ENCODE results near the gene FRMD8. TPM values are rescaled to one million over a fixed set of nuclear protein-coding genes. Genes with fewer than 3 reads are reported as not detected.

Gene FRMD8
- total and polyA plus RNA-seq, 9 of the 15 experiments (the other 6 are each of a cell fraction or from before 2014, with no cell fraction given): 4.5 to 54.5 (median 15.8) TPM

GRCh38 chr11:65426839-65427690 is 40.6 kb downstream of the FRMD8 start (continued):
- TF ChIP-seq RREB1 (CRISPR knock-in tag; IDR thresholded peaks at IDR 0.05): no peak
- TF ChIP-seq KDM2B (CRISPR knock-in tag; IDR thresholded peaks at IDR 0.05): peak; percentile 45; the same call in 1 of the 2 replicates
- TF ChIP-seq XRCC5 (IDR thresholded peaks at IDR 0.05; ENCODE audit: low read depth, low read length): peak; percentile 55
- 0 out of 2 replicates have a peak, but pooled peaks have one; percentile 21 for TF ChIP-seq PHTF2 (CRISPR knock-in tag; IDR thresholded peaks at IDR 0.05)
- no peak for TF ChIP-seq ID3 (CRISPR knock-in tag; IDR thresholded peaks at IDR 0.05)
- peak; percentile 80; the same call in 1 of the 2 replicates for TF ChIP-seq ID3 (tag; IDR thresholded peaks at IDR 0.05)
- TF ChIP-seq POLR2G (IDR thresholded peaks at IDR 0.05; ENCODE audit: low read depth, low read length): peak; percentile 80
- no peak for TF ChIP-seq ZNF592 (IDR thresholded peaks at IDR 0.05)
- TF ChIP-seq SNIP1 (IDR thresholded peaks at IDR 0.05; ENCODE audit: low read depth): no peak
- TF ChIP-seq ZEB2 (IDR thresholded peaks at IDR 0.05): peak; percentile 80
- TF ChIP-seq NFE2 (IDR thresholded peaks at IDR 0.05; ENCODE audit: low read depth): peak; percentile 5; the same call in 1 of the 2 replicates
- peak; percentile 55; the same call in 1 of the 2 replicates for TF ChIP-seq SOX6 (IDR thresholded peaks at IDR 0.05)
- no peak for TF ChIP-seq SRSF3 (IDR thresholded peaks at IDR 0.05; ENCODE audit: insufficient read depth, low read length)
- TF ChIP-seq ZNF253 (CRISPR knock-in tag; conservative IDR thresholded peaks at IDR 0.05): peak; percentile 90
- TF ChIP-seq RUNX1 (IDR thresholded peaks at IDR 0.05; ENCODE audit: low read depth): peak; percentile 90
- TF ChIP-seq ESRRB (CRISPR knock-in tag; IDR thresholded peaks at IDR 0.05; ENCODE audit: borderline replicate concordance): peak; percentile 89
- no peak for TF ChIP-seq EP400 (IDR thresholded peaks at IDR 0.05)
- peak; percentile 49 for TF ChIP-seq HNRNPL (IDR thresholded peaks at IDR 0.05; ENCODE audit: low read depth, low read length)
- TF ChIP-seq MCM2 (IDR thresholded peaks at IDR 0.05; ENCODE audit: low read depth): no peak

Data from K562 (cell line).